Urothelium cell line (cell line): Measurements from ENCODE around the gene ENOX1.
"Not testable (repeated sequence)": the region's sequence is repeated elsewhere in the genome, so short reads cannot be mapped to it uniquely, and the experiment has no call there.

Experiments
- DNase-seq: peaks from one replicate; pipeline ENCODE4 v3.0.0; 2011; ENCODE audit warnings: low spot score, mixed read lengths
- FAIRE-seq: peaks from 2 replicates; lab custom pipeline; 2011; peaks lifted over from hg19 to GRCh38; lab: Jason Lieb, UNC

Gene ENOX1

DNA sequence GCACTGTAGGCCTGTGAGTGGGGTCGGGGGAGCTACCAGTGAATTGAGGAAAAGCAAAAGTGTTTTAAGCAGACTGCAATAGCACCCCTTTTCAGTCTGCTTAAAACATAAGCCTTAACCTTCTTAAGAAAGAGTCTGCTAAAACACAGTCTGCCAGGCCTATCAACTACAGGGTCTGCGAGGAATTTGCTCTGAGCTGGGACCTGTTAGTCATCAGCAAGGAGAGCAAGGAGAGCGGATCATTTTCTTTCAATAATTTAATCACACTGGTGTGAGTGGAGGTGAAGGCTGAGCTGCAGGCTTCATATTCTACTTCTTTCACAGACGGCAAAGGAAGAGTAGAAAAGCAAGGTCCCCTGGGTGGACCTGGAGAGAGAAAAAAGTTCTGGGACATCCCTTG is 342.7 kb downstream of the ENOX1 start:
- DNase-seq (no peak), FAIRE-seq (no peak)

DNA sequence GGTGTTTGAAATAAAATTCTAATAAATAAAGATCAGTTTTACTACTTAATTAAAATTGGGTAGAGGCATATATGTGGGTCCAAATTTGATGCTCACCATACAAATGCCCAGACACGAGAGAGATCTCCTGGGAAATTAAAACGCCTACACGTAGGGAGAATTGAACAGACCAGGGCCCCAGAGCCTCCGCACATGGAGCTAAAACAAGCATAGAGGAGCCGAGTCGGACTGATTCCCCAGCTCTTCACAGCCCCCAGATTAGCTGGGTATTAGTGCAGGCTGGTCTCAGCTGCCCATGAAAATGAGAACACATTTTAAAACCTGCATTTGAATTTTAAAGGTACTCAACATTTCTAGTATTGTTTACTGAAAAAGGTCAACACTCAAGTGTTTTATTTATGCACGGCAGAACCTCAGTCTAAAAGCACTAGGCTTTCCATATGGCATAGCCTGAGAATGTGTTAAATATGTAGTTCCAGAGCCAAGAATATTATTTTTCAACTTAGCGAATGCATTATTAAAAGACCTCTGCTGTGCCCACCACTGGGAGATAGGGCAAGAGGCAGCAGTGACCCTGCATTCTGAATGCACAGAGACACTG is 344.8 kb downstream of the ENOX1 start:
- FAIRE-seq (no peak), DNase-seq (no peak)

- DNase-seq (no peak), FAIRE-seq (no peak)
These were observed 345.3 kb downstream of the ENOX1 start for GRCh38 chr13:43441464-43441863.

- DNase-seq (no peak), FAIRE-seq (no peak)
These were observed 352.6 kb downstream of the ENOX1 start for GRCh38 chr13:43434191-43434590.

DNA sequence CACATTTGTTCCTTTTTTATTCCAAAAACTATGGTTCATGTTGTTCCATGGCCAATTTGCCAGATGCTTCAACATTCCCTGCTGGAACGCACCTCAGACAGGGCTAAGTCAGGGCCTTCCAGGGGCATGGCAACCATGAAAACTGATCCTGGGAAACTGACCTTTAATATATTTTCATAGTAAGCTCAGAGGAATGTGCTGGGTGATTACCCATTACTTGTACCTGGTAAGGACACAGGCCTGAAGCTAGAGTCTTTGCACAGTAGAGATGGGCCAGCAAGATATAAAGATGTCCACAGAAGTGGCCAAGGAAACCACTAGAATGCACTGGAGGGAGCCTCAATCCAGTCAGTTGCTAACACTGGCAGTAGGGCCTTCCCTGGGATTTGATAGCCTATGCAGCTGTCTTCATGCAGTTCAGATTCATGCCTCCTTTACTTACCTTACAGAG is 353.1 kb downstream of the ENOX1 start:
- no peak for FAIRE-seq
- DNase-seq = no peak

DNA sequence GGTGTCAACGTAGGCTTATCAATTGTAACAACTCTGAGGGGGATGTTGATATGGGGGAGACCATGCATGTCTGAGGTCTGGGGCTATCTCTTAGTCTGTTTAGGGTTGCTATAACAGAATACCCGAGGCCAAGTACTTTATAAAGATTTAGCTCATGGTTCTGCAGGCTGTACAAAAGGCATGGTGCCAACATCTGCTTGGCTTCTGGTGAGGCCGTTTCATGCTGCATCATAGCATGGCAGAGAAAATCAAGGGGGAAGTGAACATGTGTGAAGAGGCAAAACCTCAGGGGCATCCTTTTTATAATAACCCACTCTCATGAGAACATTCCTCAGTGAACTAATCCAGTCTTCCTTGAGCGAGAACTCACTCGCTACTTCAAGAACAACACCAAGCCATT is 353.8 kb downstream of the ENOX1 start:
- no peak for FAIRE-seq
- DNase-seq = no peak

DNA sequence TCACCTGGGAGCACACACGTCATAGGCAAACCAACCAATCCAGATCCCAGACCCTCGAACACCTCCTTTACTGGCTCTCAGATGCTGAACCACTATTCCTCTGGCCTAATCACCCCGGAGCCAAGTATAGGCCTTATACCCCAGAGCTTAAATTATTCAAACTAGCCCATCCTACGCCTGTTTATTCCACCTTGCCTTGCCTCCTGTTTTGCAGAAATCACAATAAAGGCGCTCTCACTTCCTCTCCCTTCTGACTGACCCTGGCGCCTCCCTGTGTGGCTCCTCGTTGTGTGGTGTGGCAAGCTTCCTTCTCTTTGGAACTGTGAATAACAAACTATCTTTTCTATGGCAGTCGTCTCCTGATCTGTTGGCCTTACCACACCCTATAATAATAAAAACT is 354.9 kb downstream of the ENOX1 start:
- DNase-seq (no peak), FAIRE-seq (no peak)

- no peak for DNase-seq
- no peak for FAIRE-seq
These were observed 355.5 kb downstream of the ENOX1 start for GRCh38 chr13:43431290-43431716.

- DNase-seq (no peak), FAIRE-seq (no peak)
These were observed 358.1 kb downstream of the ENOX1 start for GRCh38 chr13:43428545-43429296.

- no peak for FAIRE-seq
These were observed 360.4 kb downstream of the ENOX1 start for GRCh38 chr13:43426355-43426754.

DNA sequence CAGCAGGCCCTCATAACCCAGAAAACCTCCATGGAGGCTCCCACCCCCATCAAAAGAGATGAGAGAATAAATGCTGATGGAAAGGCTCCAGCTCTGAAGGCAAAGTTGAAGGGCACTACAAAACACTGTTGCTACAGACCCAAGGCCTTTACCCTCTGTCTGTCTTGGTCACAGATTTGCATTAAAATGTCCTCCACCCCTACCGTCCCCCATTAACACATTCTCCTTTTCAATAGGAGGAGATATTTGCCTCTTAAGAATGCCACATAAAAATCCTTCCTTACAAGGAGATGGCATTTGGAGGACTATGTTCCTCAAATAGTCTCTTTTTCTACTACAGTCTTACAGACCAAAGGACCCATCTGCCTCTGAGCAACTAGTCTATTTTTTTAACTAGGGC is 361.5 kb downstream of the ENOX1 start:
- FAIRE-seq = no peak
- DNase-seq = no peak

More at GRCh38 chr13:43426355-43426754, 360.4 kb downstream of the ENOX1 start:
- DNase-seq = no peak

GRCh38 chr13:43424412-43424811 is 362.4 kb downstream of the ENOX1 start:
- FAIRE-seq = no peak
- no peak for DNase-seq

DNA sequence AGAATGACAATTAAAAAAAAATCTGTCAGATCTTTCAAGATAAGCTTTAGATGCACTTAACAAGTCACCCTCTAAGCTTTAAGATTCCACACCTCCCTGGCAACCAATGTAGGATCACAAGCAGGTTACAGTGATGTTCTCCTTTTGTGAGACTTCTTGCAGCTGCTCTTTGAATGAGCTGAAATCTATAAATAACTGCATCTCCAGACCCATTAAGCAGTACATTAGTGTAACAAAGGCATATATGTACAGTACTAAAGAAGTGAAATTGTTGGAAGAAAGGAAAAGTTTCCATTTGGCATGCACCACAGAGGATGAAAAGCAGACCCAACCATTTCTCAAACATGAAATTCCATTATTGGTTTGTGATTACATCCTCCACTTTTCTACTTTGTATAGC is 364.7 kb downstream of the ENOX1 start:
- no peak for FAIRE-seq
- DNase-seq = no peak

DNA sequence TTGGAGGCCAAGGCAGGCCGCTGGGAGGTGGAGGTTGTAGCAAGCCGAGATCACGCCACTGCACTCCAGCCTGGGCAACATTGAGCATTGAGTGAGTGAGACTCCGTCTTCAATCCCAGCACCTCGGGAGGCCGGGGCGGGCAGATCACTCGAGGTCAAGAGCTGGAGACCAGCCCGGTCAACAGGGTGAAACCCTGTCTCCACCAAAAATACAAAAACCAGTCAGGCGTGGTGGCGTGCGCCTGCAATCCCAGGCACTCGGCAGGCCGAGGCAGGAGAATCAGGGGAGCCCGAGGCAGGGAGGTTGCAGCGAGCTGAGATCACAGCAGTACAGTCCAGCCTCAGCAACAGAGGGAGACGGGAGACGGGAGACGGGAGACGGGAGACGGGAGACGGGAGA is 369.9 kb downstream of the ENOX1 start:
- FAIRE-seq, DNase-seq: not testable (repeated sequence)

- FAIRE-seq = not testable (repeated sequence)
These were observed 370.4 kb downstream of the ENOX1 start for GRCh38 chr13:43416408-43416807.

GRCh38 chr13:43415903-43416391 is 370.8 kb downstream of the ENOX1 start:
- FAIRE-seq, DNase-seq: not testable (repeated sequence)

More at GRCh38 chr13:43416408-43416807, 370.4 kb downstream of the ENOX1 start:
- DNase-seq = not testable (repeated sequence)

DNA sequence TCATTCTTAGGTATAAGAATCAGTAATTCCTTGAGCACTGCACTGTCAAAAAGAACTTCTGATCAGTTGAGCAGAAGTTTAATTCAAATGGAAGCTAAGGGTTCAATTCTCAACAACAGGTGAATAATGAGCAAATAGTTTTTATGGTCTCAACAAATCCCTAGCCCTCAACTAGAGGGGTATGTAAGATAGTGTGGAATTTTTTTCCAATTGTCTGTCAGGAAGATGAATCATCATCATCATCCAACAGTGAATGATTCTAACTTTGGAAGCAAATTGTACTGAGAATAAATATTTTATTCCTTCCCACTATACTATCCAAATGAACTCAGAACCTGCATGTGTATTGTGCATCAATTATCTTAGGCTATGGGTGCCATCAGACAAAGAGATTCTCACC is 372.7 kb downstream of the ENOX1 start:
- no peak for DNase-seq
- no peak for FAIRE-seq

DNA sequence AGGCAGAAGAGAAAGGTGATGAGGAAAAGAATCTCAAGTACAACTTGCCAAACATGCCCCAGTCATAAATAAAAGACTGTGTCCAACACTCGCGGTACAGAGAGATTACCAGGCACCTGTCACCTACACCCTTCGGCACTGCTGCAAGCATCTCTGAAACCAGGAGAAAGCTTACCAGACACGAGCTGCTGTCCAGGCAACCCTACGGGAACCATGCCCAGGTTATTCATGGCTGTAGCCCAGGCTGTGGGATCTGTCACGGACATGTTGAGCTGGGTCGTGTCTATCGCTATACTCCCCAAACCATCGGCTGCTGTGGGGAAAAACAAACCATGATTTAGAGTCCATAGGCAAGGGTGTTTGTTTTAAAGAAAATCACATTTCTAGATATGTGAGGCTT is 375.0 kb downstream of the ENOX1 start:
- DNase-seq = no peak
- no peak for FAIRE-seq

- FAIRE-seq (no peak), DNase-seq (no peak)
These were observed 375.6 kb downstream of the ENOX1 start for GRCh38 chr13:43411211-43411610.

DNA sequence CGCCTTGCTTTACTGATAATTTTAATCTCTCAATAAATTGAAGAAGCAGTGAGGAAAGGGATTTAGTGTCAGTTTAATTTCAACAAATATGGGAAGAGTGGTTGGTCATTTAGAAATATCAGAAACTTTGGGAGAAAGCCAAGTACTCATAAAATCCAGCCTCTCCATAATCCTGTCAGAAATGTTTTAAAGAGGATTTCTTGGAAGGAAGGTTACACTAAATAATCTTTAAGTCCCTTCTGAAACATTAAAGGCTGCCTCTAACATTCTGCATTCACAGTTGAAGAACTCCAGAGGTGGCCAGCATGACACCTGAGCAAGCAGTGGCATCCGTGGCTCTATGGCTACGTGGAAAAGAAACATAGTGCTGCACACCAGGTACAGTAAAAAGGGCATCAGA is 378.5 kb downstream of the ENOX1 start:
- DNase-seq = no peak
- no peak for FAIRE-seq

DNA sequence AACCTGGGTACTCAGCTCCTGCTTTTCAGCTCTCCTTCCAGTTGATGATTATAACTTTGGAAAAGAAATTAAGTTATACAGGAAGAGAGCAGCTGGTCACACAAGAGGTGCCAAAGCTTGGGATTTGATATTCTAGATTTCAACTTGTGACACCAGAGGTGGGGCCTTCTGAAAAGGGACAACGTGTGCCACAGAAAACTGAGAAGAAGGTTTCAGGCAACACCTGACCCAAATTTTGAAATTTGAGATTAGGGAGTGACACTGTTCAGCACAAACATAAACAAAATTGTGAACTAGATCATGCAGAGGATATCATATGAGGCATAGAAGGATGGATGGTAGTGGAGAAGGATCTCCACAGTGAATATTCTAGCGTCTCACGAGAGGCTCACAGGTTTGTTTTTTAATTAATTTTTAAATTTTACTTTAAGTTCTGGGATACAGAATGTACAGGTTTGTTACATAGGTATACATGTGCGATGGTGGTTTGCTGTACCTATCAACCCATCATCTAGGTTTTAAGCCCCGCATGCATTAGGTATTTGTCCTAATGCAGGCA is 379.7 kb downstream of the ENOX1 start:
- FAIRE-seq (no peak), DNase-seq (no peak)

DNA sequence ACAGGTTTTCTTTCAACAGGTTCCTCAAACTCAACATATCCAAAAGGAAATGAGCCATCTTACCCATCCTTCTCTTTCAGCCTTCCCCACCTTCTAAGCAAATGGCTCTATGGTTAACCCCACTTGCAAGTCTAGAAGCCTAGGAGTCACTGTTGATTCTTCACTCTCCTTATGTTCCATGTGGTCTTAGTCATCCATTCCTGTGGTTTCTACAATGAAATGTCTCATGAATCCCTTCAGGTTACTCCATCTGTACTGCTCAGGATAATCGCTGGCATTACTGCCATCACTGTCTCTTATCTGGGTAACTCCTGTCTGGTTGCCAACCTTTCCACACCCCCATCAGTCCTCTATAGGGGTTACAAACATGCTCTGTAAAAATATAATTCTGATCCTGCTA is 381.3 kb downstream of the ENOX1 start:
- no peak for FAIRE-seq

More for the DNA sequence above, 381.3 kb downstream of the ENOX1 start:
- DNase-seq = peak; percentile 42
